ENCODE data around the gene FAM78B.

The FAM78B gene

DNA sequence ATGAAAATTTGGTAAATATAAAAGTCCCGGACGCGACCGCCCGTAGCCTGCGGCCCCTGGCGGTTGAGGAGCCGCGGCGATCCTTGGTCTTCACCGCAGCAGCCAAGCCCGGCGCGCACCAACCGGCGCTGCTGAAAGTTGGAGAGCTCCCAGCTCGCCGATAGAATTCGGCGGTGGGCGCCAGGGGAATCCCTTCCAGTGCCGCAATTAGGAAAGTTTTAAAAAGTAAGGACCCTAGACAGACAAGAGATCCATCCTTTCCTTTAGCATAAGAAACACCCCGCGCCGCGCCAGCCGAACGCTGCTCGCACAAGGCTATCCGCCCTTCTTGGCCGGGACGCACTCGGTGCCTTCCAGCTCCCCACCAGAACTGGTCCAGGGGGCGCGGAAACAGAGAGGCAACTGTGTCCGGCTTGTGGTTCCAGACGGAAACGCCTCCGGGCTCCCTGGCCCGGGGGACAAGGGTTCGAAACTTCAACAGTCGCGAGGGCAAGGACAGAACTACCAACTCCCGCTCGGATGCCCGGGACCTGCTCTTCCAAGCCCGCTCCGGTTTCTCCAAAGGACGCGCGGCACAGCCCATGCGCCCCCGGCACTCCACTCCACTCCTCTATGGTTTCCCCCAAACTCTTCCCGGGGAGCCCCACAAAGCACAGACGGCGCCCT, 1.7 kb downstream of the FAM78B start:
- peak in 26 of 56 donors; percentile 9 to 61 (median 30) for DNase-seq

- no peak for DNase-seq
Measured at GRCh38 chr1:166164646-166164994, 2.2 kb downstream of the FAM78B start.

DNA sequence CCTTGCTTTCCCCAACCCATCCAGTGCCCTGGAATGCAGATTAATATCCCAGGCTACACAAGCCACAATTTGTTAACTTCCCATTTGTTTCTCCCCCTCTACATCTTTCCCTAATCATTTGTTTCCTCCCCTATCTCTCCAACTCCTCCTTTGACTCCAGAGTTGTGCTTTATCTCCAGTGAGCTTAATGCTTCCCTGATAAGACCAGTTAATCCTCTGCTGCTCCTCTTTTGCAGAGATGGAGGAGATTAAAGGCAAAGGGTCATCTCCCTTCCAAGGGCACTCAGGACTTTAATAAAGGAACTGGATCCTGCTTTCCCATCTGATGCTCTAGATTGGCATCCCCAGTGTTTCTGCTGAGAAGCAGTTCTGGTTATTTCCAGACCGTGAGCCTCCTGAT, 7.1 kb downstream of the FAM78B start:
- DNase-seq: no peak

DNA sequence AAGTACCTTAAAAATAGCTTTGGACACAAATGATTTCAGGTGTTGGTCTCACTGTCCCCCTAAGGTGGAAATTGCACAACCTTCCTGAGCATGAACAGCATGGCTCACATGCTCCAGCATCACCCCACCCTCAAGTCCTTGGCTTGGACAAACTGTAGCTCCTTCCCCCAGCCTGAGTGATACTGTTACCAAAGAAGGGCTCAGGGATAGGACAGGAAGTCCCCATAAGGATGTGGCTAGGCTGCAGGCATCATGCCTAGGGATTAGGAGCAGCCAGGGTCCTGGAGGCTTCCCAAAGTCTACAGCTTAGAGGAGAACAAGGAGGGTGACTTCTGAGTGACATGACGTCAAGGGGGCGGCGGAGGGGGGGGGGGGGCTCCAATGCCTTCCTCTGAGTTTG, 10.1 kb downstream of the FAM78B start:
- no peak for DNase-seq

GRCh38 chr1:166155108-166155507, 11.7 kb downstream of the FAM78B start:
- DNase-seq: no peak

GRCh38 chr1:166153525-166154314, 13.1 kb downstream of the FAM78B start:
- DNase-seq: no peak

DNA sequence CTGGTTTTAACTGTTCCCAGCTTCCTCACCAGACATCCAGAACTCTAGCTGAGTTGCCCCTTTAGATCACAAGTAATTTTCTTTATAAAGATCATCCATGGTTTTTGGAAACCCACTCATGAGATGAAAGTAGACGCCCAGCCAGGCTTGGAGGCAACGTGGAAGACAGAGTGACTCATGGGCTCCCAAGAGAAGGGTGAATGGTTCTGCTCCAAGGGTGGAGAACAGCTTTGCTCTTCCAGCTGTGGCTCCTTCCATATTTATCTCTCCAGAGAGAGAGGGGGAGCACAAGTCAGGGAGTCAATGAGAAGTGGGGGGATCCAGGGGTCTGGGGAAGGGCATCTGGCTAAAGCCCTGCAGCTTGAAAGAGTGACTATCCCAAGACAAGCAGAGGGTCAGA, 13.8 kb downstream of the FAM78B start:
- no peak for DNase-seq

GRCh38 chr1:166151804-166152203, 15.0 kb downstream of the FAM78B start:
- no peak for DNase-seq

- DNase-seq: no peak
Measured at GRCh38 chr1:166145499-166145898, 21.3 kb downstream of the FAM78B start.

DNA sequence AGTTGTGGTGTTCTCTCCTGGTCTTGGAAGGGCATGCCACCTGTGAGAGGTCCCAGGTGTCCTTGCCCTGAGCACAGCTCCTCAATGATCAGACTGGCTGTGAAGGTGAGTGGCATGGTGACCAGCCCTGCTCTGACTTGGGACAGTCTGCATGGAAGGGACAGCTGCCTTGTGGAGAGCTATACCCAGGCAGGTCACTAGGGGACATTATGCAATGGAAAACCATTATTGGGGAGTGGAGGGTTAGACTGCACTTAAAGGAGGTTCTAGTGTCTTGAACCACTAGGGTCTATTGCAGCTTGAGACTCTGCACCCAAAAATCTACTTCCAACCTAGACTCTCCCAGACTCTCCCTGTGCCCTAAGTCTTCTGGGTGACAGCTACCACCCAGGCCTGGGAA, 24.8 kb downstream of the FAM78B start:
- no peak for DNase-seq

GRCh38 chr1:166140251-166140650, 26.6 kb downstream of the FAM78B start:
- DNase-seq: no peak

DNA sequence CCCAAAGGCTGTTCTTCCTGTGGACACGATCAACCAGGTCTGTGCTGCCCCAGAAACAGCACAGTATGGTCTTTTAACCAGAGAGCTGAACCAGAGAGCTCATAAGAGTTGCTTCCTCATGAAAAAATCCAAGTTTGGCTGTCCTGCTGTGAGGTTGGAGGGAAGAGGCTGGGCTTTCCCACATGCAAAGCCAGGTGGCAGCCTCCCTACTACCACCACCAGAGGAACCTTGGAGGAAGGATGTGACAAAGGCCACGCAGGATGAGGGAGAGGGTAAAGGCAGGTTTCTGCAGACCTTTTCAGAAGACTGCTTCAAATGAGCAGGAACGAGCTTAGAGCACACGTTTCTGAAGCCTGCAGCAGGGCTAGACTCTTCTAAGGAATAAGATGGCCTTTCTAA, 27.1 kb downstream of the FAM78B start:
- no peak for DNase-seq

DNA sequence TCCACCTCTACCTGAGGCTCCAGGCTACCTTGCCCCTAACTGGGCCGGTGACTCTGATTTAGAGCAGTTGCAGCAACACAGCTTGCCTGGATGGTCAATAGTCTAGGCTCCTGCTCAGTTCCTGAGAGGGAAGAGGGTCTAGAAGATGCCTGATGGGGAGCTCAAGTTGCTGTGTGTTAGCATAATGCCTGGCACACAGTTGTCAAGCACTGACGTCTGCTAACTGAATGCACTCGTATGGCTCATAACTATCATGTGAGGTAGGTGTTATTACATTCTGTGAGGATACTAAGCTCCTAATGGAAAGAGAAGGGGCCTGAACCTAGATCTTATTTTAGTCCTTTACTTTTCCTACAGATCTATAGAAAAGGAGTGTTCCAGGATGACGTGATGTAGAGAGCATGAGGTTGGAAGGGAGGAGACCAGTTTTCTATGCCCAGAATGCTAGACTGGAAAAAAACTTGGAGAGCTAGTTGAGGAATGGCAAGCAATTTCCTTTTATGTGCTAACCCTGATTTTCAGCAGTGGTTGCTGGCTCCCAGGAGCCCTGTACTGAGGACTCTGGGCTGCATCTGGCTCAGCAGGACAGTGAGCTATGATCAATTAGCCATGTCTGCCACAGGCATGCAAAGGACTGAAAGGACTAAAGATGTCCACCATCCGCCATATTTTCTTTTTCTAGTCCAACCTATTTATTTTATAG, 30.0 kb downstream of the FAM78B start:
- no peak for DNase-seq

- DNase-seq: no peak
Measured at GRCh38 chr1:166136222-166136621, 30.6 kb downstream of the FAM78B start.

DNA sequence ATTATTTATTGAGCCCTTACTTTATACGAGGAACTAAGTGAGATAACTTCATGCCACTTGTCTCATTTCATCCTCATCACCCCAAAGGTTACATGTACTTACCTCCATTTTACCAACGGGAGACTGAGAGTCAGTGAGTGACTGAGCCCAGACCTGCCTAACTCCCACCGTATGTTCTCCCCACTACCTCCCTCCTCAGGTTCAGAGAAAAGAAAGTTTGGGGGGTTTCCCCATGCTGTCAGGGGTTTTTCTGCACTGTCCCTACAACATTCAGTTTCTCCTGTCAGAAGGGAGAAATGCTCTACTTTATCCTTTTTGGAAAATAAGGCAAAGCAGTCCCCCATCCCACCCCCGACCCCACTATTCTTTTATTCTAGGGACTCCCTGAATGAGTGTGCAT, 32.9 kb downstream of the FAM78B start:
- no peak for DNase-seq

- no peak for DNase-seq
Measured at GRCh38 chr1:166133276-166133841, 33.4 kb downstream of the FAM78B start.

GRCh38 chr1:166132496-166132895, 34.3 kb downstream of the FAM78B start:
- no peak for DNase-seq

DNA sequence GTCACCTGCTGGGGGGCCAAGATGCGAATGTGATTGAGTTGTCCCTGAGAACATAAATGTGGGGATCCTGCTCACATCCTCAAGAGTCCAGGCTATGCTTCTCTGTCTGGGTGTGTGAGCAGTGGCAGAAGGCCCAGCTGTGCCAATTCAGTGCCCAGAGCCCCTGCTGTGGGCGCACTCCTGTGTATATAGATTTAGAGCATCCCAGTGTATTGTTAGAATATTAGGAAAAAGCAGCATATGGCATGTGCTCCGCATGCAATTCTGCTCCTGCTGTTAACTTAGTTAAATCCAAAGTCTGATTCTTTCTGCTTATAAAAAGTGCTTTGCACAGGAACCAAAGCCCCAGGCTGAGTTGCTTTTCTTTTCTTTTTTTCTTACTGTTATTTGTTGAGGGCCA, 37.8 kb downstream of the FAM78B start:
- no peak for DNase-seq

DNA sequence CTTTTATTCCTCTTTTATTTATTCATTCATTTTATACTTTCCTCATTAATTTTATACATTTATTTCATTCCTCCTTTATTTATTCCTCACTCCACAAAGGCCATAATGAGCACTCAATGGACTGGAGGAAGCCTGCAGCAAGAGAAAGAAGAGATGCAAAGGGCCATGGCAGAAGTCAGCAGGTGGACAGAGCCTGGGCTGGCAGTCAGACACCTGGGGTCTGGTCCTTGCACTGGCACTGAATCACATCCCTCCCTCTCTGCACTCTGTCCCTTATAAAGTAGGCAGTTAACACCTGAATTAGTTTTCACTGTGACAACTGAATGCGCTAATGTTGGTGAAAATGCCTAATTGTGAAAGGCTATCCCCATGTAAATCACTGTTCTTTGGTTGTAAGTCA, 38.6 kb downstream of the FAM78B start:
- no peak for DNase-seq

GRCh38 chr1:166127003-166127402, 39.8 kb downstream of the FAM78B start:
- no peak for DNase-seq

- DNase-seq: no peak
Measured at GRCh38 chr1:166122873-166123466, 43.8 kb downstream of the FAM78B start.

- no peak for DNase-seq
Measured at GRCh38 chr1:166121010-166121409, 45.8 kb downstream of the FAM78B start.
